Pancreas (tissue), 10 donors: ENCODE data around the gene ZFR2. TPM values are rescaled to one million over a fixed set of nuclear protein-coding genes. Genes with fewer than 3 reads are reported as not detected.

Experiments
- ATAC-seq, 4 donors: fragments of 200-7000 bp; cut with Tn5 transposase; one replicate each; pipeline versions ENCODE4 v1.8.0 to v1.9.1; 2020; ENCODE audit warnings: mild to moderate bottlenecking in 4 of 4, moderate library complexity in 4 of 4
- DNase-seq, 6 donors: peaks; one replicate each; pipeline ENCODE4 v3.0.0-alpha.2; 2020
- FAIRE-seq: peaks from 2 replicates; lab custom pipeline; 2012; peaks lifted over from hg19 to GRCh38; lab: Jason Lieb, UNC
- H3K27ac ChIP-seq, 4 donors: fragments of 200-600 bp; sonication (generic); 1 replicate in 3 of 4; 2 replicates in 1 of 4; pipeline versions ENCODE4 v1.5.0 to v1.8.0; 2020
- H3K27me3 ChIP-seq, 4 donors: fragments of 200-600 bp; one replicate each; pipeline ENCODE4 v1.8.0; 2021
- H3K36me3 ChIP-seq, 3 donors: fragments of 200-600 bp; sonication (generic) in 1 of 3; one replicate each; pipeline versions ENCODE4 v1.5.0 to v1.8.0; 2020 to 2021
- H3K4me1 ChIP-seq, 3 donors: fragments of 200-600 bp; one replicate each; pipeline ENCODE4 v1.8.0; 2021
- H3K4me3 ChIP-seq, 4 donors: fragments of 200-600 bp; sonication (generic) in 2 of 4; one replicate each; pipeline versions ENCODE4 v1.5.0 to v1.8.0; 2020 to 2021
- H3K9me3 ChIP-seq, 4 donors: fragments of 200-600 bp; one replicate each; pipeline ENCODE4 v1.8.0; 2021
- CTCF ChIP-seq, 4 donors: fragments of 200-600 bp; sonication (generic) in 3 of 4; IDR thresholded peaks; one replicate each; pipeline versions ENCODE4 v1.5.0 to v1.8.0; 2021; ENCODE audit warnings: antibody characterized with exemption in 4 of 4
- WGBS, 2 donors: extraction: QIAGEN DNeasy Blood & Tissue Kit; methylation state at CpG; one replicate each; pipeline ENCODE4 v1.1.7; 2013; 5-methylcytosine and 5-hydroxymethylcytosine counted together
- intact Hi-C, 3 donors: fragments of 100-400 bp; cut with DNase I; formaldehyde crosslinking; loops; one replicate each; pipeline versions ENCODE4 v1.11.1 to v1.14.2; 2022
- polyA plus RNA-seq, 2 donors: library from polyadenylated mRNA; stranded (reverse); fragments of 200-250 nt; gene quantifications; one replicate each; pipeline ENCODE4 v1.2.3, GENCODE V29; 2013
- total RNA-seq, 6 donors: library from RNA; stranded (reverse); fragmentation: NEBNext Ultra II Directional in 4 of 6; extraction: Animal tissue kit (Norgen Biotek cat#: 25700) in 4 of 6; gene quantifications; one replicate each; pipeline versions ENCODE4 v1.2.1 to v1.2.4, GENCODE V29; 2021 to 2023
- donor health status: healthy with polysubstance abuse.
- donor health status: DM: no; HTN: no; CAD: no; lungs with moderate emphysema.
- donor health status: DM: no; HTN: no; CAD: no.
- donor health status: control.
- donor health status: control.
- donor health status: Bipolar disorder and iron deficiency.
- donor health status: DM: yes; HTN: yes; CAD: no.
- donor health status: DM: no; HTN: no; CAD: no.
- donor health status: DM: no; HTN: no; CAD: no.
- donor health status: DM: yes; HTN: yes; CAD: no.

ZFR2 gene
- total and polyA plus RNA-seq, 8 donors: 0.06 to 3.1 (median 0.34) TPM; not detected in 2

GRCh38 chr19:3807131-3807480, 61.7 kb downstream of the ZFR2 start:
- ATAC-seq (no peak), DNase-seq (peak in 1 of 6 donors; percentile 46), FAIRE-seq (no peak)
- intact Hi-C loops: no loop called here
- Histone ChIP-seq H3K4me1 (no peaks in the 10 kb centered on the region), H3K27ac (no peak overlapping the region), H3K36me3 (no peaks in the 10 kb centered on the region), H3K27me3 (no peaks in the 10 kb centered on the region), H3K9me3 (no peaks in the 10 kb centered on the region), H3K4me3 (no peak overlapping the region)
- no peak for TF ChIP-seq CTCF (IDR thresholded peaks at IDR 0.05)
- 69 to 72% methylated on average over 19 of the region's 19 CpGs for WGBS, 2 donors

GRCh38 chr19:3805859-3806258, 63.0 kb downstream of the ZFR2 start:
- no peaks in the 10 kb centered on the region for H3K36me3 ChIP-seq
- H3K27me3 ChIP-seq: peaks cover 0 to 5% (median 0%) of the 10 kb centered on the region in 4 donors
- ATAC-seq (no peak), FAIRE-seq (no peak), DNase-seq (peak in 1 of 6 donors; percentile 40)
- H3K4me3 ChIP-seq: no peak overlapping the region
- 74 to 81% methylated on average over 29 of the region's 29 CpGs for WGBS, 2 donors
- TF ChIP-seq CTCF (IDR thresholded peaks at IDR 0.05): no peak
- H3K9me3 ChIP-seq: no peaks in the 10 kb centered on the region
- H3K27ac ChIP-seq: no peak overlapping the region
- no peaks in the 10 kb centered on the region for H3K4me1 ChIP-seq
- intact Hi-C loops: no loop called here

GRCh38 chr19:3804429-3804828, 64.4 kb downstream of the ZFR2 start:
- 63 to 69% methylated on average over 13 of the region's 13 CpGs for WGBS, 2 donors
- H3K27ac ChIP-seq: no peak overlapping the region
- FAIRE-seq (no peak), DNase-seq (peak in 1 of 6 donors; percentile 52), ATAC-seq (no peak)
- H3K4me3 ChIP-seq: no peak overlapping the region
- H3K4me1 ChIP-seq: no peaks in the 10 kb centered on the region
- H3K27me3 ChIP-seq: peaks cover 0 to 5% (median 0%) of the 10 kb centered on the region in 4 donors
- no peaks in the 10 kb centered on the region for H3K36me3 ChIP-seq
- intact Hi-C loops: loop anchor here in 1 of 3 donors (5.0 kb wide), 1 partner anchor 418 kb away; no protein-coding TSS in a partner anchor
- TF ChIP-seq CTCF (IDR thresholded peaks at IDR 0.05): no peak
- H3K9me3 ChIP-seq: no peaks in the 10 kb centered on the region

GRCh38 chr19:3803986-3804385, 64.9 kb downstream of the ZFR2 start:
- intact Hi-C loops: loop anchor here in 1 of 3 donors (5.0 kb wide), 1 partner anchor 418 kb away; no protein-coding TSS in a partner anchor
- DNase-seq: peak in 1 of 6 donors; percentile 46
- no peak overlapping the region for H3K27ac ChIP-seq
- WGBS, 2 donors: 41 to 57% methylated on average over 10 of the region's 10 CpGs
- H3K36me3 ChIP-seq: no peaks in the 10 kb centered on the region
- TF ChIP-seq CTCF (IDR thresholded peaks at IDR 0.05): no peak
- FAIRE-seq: no peak
- no peak for ATAC-seq
- peaks cover 0 to 5% (median 0%) of the 10 kb centered on the region in 4 donors for H3K27me3 ChIP-seq
- no peaks in the 10 kb centered on the region for H3K9me3 ChIP-seq
- no peak overlapping the region for H3K4me3 ChIP-seq
- no peaks in the 10 kb centered on the region for H3K4me1 ChIP-seq

- FAIRE-seq: no peak
- no peaks in the 10 kb centered on the region for H3K4me1 ChIP-seq
- WGBS, 2 donors: 64 to 76% methylated on average over 18 to 24 of the region's 24 CpGs
Measured at GRCh38 chr19:3803114-3803888, 65.5 kb downstream of the ZFR2 start.

More at GRCh38 chr19:3803114-3803888, 65.5 kb downstream of the ZFR2 start:
- Histone ChIP-seq H3K9me3 (no peaks in the 10 kb centered on the region), H3K27ac (no peak overlapping the region), H3K27me3 (peaks cover 0 to 5% (median 0%) of the 10 kb centered on the region in 4 donors), H3K36me3 (no peaks in the 10 kb centered on the region), H3K4me3 (no peak overlapping the region)
- DNase-seq: no peak
- no peak for TF ChIP-seq CTCF (IDR thresholded peaks at IDR 0.05)
- no peak for ATAC-seq
- intact Hi-C loops: loop anchor here in 1 of 3 donors (5.0 kb wide), 1 partner anchor 419 kb away; no protein-coding TSS in a partner anchor
